H9 (cell line): ENCODE measurements around the gene KLK7. TPM values are rescaled to one million over a fixed set of nuclear protein-coding genes. Genes with fewer than 3 reads are reported as not detected.
A peak's percentile ranks its signal among the peaks of the same experiment; 100 is the strongest.

Source experiments
- DNase-seq: peaks from one replicate; pipeline ENCODE4 v3.0.0-alpha.2; 2017
- H2AFZ ChIP-seq: one replicate; pipeline ENCODE4 v1.6.1; 2013; ENCODE audit warnings: mild to moderate bottlenecking, low read length, control low read depth, moderate library complexity
- H2AK5ac ChIP-seq: 2 replicates; pipeline ENCODE4 v1.6.1; 2013; ENCODE audit warnings: low read length, control low read depth, mixed read lengths; ENCODE audit not compliant: insufficient read length
- H2BK120ac ChIP-seq: one replicate; pipeline ENCODE4 v1.6.1; 2013; ENCODE audit warnings: low read depth, mild to moderate bottlenecking, low read length, control low read depth, inconsistent platforms; ENCODE audit not compliant: poor library complexity, severe bottlenecking
- H2BK12ac ChIP-seq: 2 replicates; pipeline ENCODE4 v1.6.1; 2013; ENCODE audit warnings: low read length, control low read depth, mixed read lengths, low read depth; ENCODE audit not compliant: insufficient read length
- H2BK15ac ChIP-seq: 2 replicates; pipeline ENCODE4 v1.6.1; 2013; ENCODE audit warnings: low read depth, low read length, control low read depth
- H2BK20ac ChIP-seq: one replicate; pipeline ENCODE4 v1.6.1; 2013; ENCODE audit warnings: low read depth, mild to moderate bottlenecking, low read length, control low read depth, inconsistent platforms; ENCODE audit not compliant: poor library complexity, severe bottlenecking
- H2BK5ac ChIP-seq: 2 replicates; pipeline ENCODE4 v1.6.1; 2013; ENCODE audit warnings: low read length, control low read depth, mixed read lengths; ENCODE audit not compliant: insufficient read length
- H3K14ac ChIP-seq: 2 replicates; pipeline ENCODE4 v1.6.1; 2013; ENCODE audit warnings: low read length, control low read depth; ENCODE audit not compliant: insufficient read depth
- H3K18ac ChIP-seq: 2 replicates; pipeline ENCODE4 v1.6.1; 2013; ENCODE audit warnings: low read depth, mild to moderate bottlenecking, mixed read lengths, low read length, control low read depth; ENCODE audit not compliant: insufficient read length
- H3K23ac ChIP-seq: 2 replicates; pipeline ENCODE4 v1.6.1; 2013; ENCODE audit warnings: low read length, control low read depth, mixed read lengths, low read depth; ENCODE audit not compliant: insufficient read length
- H3K23me2 ChIP-seq: 2 replicates; pipeline ENCODE4 v1.6.1; 2013; ENCODE audit warnings: low read depth, mild to moderate bottlenecking, mixed read lengths, low read length, control low read depth; ENCODE audit not compliant: insufficient read length, poor library complexity, severe bottlenecking
- H3K27ac ChIP-seq: 2 replicates; pipeline ENCODE4 v1.5.1; 2013; ENCODE audit warnings: low read length, control low read depth, mixed read lengths, low read depth; ENCODE audit not compliant: insufficient read length
- H3K27me3 ChIP-seq: 2 replicates; pipeline ENCODE4 v1.6.1; 2013; ENCODE audit warnings: low read length, control low read depth, inconsistent platforms; ENCODE audit not compliant: insufficient read depth
- H3K4ac ChIP-seq: 2 replicates; pipeline ENCODE4 v1.6.1; 2013; ENCODE audit warnings: low read depth, mild to moderate bottlenecking, control low read depth, inconsistent platforms, low read length, moderate library complexity
- H3K4me1 ChIP-seq: 2 replicates; pipeline ENCODE4 v1.6.1; 2013; ENCODE audit warnings: low read length, control low read depth, inconsistent platforms; ENCODE audit not compliant: insufficient read depth
- H3K4me2 ChIP-seq: 2 replicates; pipeline ENCODE4 v1.6.1; 2013; ENCODE audit warnings: low read length, control low read depth, mixed read lengths; ENCODE audit not compliant: insufficient read length, insufficient read depth
- H3K56ac ChIP-seq: 2 replicates; pipeline ENCODE4 v1.6.1; 2013; ENCODE audit warnings: low read depth, mild to moderate bottlenecking, mixed read lengths, low read length, control low read depth; ENCODE audit not compliant: insufficient read length
- H3K79me1 ChIP-seq: 2 replicates; pipeline ENCODE4 v1.6.1; 2013; ENCODE audit warnings: low read depth, mild to moderate bottlenecking, moderate library complexity, low read length, control low read depth, inconsistent platforms; ENCODE audit not compliant: insufficient read depth, poor library complexity, severe bottlenecking
- H3K79me2 ChIP-seq: 2 replicates; pipeline ENCODE4 v1.6.1; 2013; ENCODE audit warnings: low read length, control low read depth, inconsistent platforms; ENCODE audit not compliant: insufficient read depth
- H3K9ac ChIP-seq: 2 replicates; pipeline ENCODE4 v1.6.1; 2013; ENCODE audit warnings: low read length, control low read depth, mixed read lengths; ENCODE audit not compliant: insufficient read length; ENCODE audit errors: extremely low read depth
- H3K9me3 ChIP-seq: one replicate; pipeline ENCODE4 v1.6.1; 2013; ENCODE audit warnings: low read depth, low read length, inconsistent platforms; ENCODE audit not compliant: control insufficient read depth
- H3T11ph ChIP-seq: one replicate; pipeline ENCODE4 v1.6.1; 2013; ENCODE audit warnings: mild to moderate bottlenecking, low read length, control low read depth, inconsistent platforms
- H4K20me1 ChIP-seq: one replicate; pipeline ENCODE4 v1.6.1; 2013; ENCODE audit not compliant: control insufficient read depth, insufficient read length, insufficient read depth
- H4K5ac ChIP-seq: 2 replicates; pipeline ENCODE4 v1.6.1; 2013; ENCODE audit warnings: low read depth, mild to moderate bottlenecking, mixed read lengths, low read length, control low read depth; ENCODE audit not compliant: insufficient read length
- H4K8ac ChIP-seq: replicated peaks from 2 replicates; pipeline ENCODE4 v1.6.1; 2013; ENCODE audit warnings: low read length, control low read depth, mixed read lengths, low read depth; ENCODE audit not compliant: insufficient read length
- H4K91ac ChIP-seq: 2 replicates; pipeline ENCODE4 v1.6.1; 2013; ENCODE audit warnings: low read depth, mild to moderate bottlenecking, moderate library complexity, mixed read lengths, low read length, control low read depth; ENCODE audit not compliant: insufficient read length
- H3K27ac Mint-ChIP-seq, 3 experiments: 2 replicates in 2 of 3; 3 replicates in 1 of 3; pipeline ENCODE4 v1.8.0; 2020 to 2021; ENCODE audit warnings: mixed read lengths in 3 of 3, mild to moderate bottlenecking in 1 of 3, moderate library complexity in 1 of 3
- H3K27me3 Mint-ChIP-seq: 2 replicates; pipeline ENCODE4 v1.8.0; 2021; ENCODE audit warnings: low read depth, mild to moderate bottlenecking, moderate library complexity, mixed read lengths
- H3K36me3 Mint-ChIP-seq, 3 experiments: 2 replicates in 2 of 3; 3 replicates in 1 of 3; pipeline ENCODE4 v1.8.0; 2020 to 2021; ENCODE audit warnings: low read depth in 3 of 3, mixed read lengths in 3 of 3; ENCODE audit not compliant: insufficient read depth in 1 of 3
- H3K4me1 Mint-ChIP-seq, 2 experiments: 2 replicates each; pipeline ENCODE4 v1.8.0; 2020; ENCODE audit warnings: mixed read lengths in 2 of 2
- H3K4me3 Mint-ChIP-seq, 2 experiments: 2 replicates in 1 of 2; 3 replicates in 1 of 2; pipeline ENCODE4 v1.8.0; 2020 to 2021; ENCODE audit warnings: mild to moderate bottlenecking in 2 of 2, mixed read lengths in 2 of 2, moderate library complexity in 1 of 2
- H3K9me3 Mint-ChIP-seq, 2 experiments: 2 replicates in 1 of 2; 3 replicates in 1 of 2; pipeline ENCODE4 v1.8.0; 2020; ENCODE audit warnings: mild to moderate bottlenecking in 2 of 2, mixed read lengths in 2 of 2, moderate library complexity in 1 of 2
- WGBS: extraction: QIAGEN DNeasy Blood & Tissue Kit; methylation state at CpG from one replicate; pipeline ENCODE4 v1.1.7; 2013; ENCODE audit warnings: missing lambda C conversion rate, low lambda C conversion rate, mixed read lengths; ENCODE audit not compliant: insufficient read length; ENCODE audit errors: extremely low coverage; 5-methylcytosine and 5-hydroxymethylcytosine counted together
- total RNA-seq: library from RNA; stranded (reverse); gene quantifications from 2 replicates; pipeline ENCODE4 v1.2.1, GENCODE V29; 2021
- TF ChIP-seq, protein P1 (sequence below): fragments of 200-600 bp; sonication (generic); conservative IDR thresholded peaks from 3 replicates; pipeline ENCODE4 v1.8.0; 2021; ENCODE audit warnings: antibody characterized with exemption, mild to moderate bottlenecking

KLK7 gene
- total RNA-seq, 1 experiment from 2014 or later, result 0.52 TPM

DNA sequence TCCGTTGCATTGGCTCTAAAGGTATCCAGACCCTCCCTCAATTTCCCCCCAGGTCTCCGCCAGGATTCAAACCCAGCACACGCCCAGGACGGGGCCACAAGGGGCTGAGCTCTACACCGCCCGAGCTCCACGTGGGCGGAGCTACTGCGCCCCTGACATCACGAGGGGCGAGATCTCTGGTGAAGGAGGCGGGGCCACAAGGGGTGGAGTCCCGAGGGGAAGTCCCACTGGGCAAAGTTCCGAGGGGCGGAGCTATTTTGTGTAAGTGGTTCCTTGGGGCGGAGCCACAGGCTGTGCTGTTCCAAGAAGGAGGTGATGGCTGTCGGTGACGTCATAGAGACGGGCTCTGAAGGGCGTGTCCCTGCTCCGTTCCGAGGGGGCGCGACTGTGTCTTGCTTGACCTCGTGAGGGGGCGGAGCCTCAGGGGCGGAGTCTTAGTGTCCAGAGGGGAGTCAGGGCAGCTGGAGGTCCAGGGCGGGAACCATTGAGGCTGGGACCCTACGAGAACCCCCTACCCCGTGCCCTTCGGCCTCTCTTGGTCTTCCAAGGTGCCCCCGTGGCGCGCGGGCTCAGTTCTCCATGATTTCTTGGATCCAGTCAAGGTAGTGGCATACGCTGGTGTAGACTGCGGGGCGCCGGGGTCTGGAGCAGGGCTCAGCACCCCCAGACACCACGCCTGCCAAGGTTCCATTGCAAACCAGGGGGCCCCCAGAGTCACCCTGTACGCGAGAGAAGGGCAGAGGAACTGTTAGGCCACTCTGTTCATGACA lies 19.0 kb upstream of the KLK7 start:
- DNase-seq, result peak; percentile 100
- Histone ChIP-seq H3K79me2 (no peaks in the 10 kb centered on the region), H2BK15ac (no peak overlapping the region), H2AK5ac (no peak overlapping the region), H3K56ac (no peak overlapping the region), H4K91ac (peak overlapping the region; percentile 32), H3K4ac (no peak overlapping the region), H4K5ac (no peak overlapping the region), H3K9ac (peak overlapping the region; percentile 46), H3K9me3 (no peaks in the 10 kb centered on the region), H3K27ac (peak overlapping the region; percentile 14), H3T11ph (no peak overlapping the region), H2BK120ac (no peak overlapping the region), H2BK5ac (no peak overlapping the region), H3K18ac (peak overlapping the region; percentile 51), H4K8ac (no peak overlapping the region), H2AFZ (no peak overlapping the region), H4K20me1 (no peaks in the 10 kb centered on the region), H3K14ac (0 out of 2 replicates have a peak overlapping the region, but pooled peaks have one; percentile 77), H3K23ac (no peak overlapping the region), H3K23me2 (peaks cover 6% of the 10 kb centered on the region), H3K4me1 (0 out of 2 replicates have a peak, but pooled peaks cover 4% of the 10 kb centered on the region), H3K79me1 (no peaks in the 10 kb centered on the region), H3K27me3 (no peaks in the 10 kb centered on the region), H2BK12ac (no peak overlapping the region), H3K4me2 (peak overlapping the region; percentile 76), H2BK20ac (no peak overlapping the region)
- Mint-ChIP-seq H3K9me3 (no peaks in the 10 kb centered on the region; a peak in 1 of 5 replicates), H3K4me1 (peaks cover 22 to 31% of the 10 kb centered on the region in 2 experiments), H3K27me3 (peaks cover 42% of the 10 kb centered on the region), H3K36me3 (no peaks in the 10 kb centered on the region), H3K27ac (peak overlapping the region in 2 of 3 experiments; percentile 57 to 88; a peak in 3 of 7 replicates), H3K4me3 (peak overlapping the region; percentile 14 to 59; a peak in 4 of 5 replicates)
- TF ChIP-seq, protein P1, sequence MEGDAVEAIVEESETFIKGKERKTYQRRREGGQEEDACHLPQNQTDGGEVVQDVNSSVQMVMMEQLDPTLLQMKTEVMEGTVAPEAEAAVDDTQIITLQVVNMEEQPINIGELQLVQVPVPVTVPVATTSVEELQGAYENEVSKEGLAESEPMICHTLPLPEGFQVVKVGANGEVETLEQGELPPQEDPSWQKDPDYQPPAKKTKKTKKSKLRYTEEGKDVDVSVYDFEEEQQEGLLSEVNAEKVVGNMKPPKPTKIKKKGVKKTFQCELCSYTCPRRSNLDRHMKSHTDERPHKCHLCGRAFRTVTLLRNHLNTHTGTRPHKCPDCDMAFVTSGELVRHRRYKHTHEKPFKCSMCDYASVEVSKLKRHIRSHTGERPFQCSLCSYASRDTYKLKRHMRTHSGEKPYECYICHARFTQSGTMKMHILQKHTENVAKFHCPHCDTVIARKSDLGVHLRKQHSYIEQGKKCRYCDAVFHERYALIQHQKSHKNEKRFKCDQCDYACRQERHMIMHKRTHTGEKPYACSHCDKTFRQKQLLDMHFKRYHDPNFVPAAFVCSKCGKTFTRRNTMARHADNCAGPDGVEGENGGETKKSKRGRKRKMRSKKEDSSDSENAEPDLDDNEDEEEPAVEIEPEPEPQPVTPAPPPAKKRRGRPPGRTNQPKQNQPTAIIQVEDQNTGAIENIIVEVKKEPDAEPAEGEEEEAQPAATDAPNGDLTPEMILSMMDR, result no peak
- WGBS, result no CpG with 5 or more reads among the region's 42 CpGs
